Parathyroid adenoma (tissue), 2 donors: ENCODE measurements around the gene LRRC10.
"Not testable (repeated sequence)": the region's sequence is repeated elsewhere in the genome, so short reads cannot be mapped to it uniquely, and the experiment has no call there.

Source experiments
- H2AFZ ChIP-seq: fragments of 300-600 bp; sonication (generic); one replicate; pipeline ENCODE4 v1.7.0; 2017; ENCODE audit warnings: antibody characterized with exemption, mild to moderate bottlenecking
- H3K27ac ChIP-seq: fragments of 300-600 bp; sonication (generic); one replicate; pipeline ENCODE4 v1.7.0; 2017
- H3K27me3 ChIP-seq: fragments of 300-600 bp; sonication (generic); one replicate; pipeline ENCODE4 v1.7.0; 2017; ENCODE audit warnings: low read length; ENCODE audit not compliant: control insufficient read depth, insufficient read depth
- H3K36me3 ChIP-seq: fragments of 300-600 bp; sonication (generic); one replicate; pipeline ENCODE4 v1.7.0; 2017; ENCODE audit warnings: low read length; ENCODE audit not compliant: control insufficient read depth, insufficient read depth
- H3K4me1 ChIP-seq: fragments of 300-600 bp; sonication (generic); one replicate; pipeline ENCODE4 v1.7.0; 2017; ENCODE audit warnings: control low read depth
- H3K4me2 ChIP-seq: fragments of 300-600 bp; sonication (generic); one replicate; pipeline ENCODE4 v1.7.0; 2017; ENCODE audit warnings: low read length
- H3K4me3 ChIP-seq: fragments of 300-600 bp; sonication (generic); one replicate; pipeline ENCODE4 v1.7.0; 2017; ENCODE audit warnings: low read depth, low read length
- H3K79me2 ChIP-seq: fragments of 300-600 bp; sonication (generic); one replicate; pipeline ENCODE4 v1.7.0; 2017; ENCODE audit warnings: control low read depth
- H3K9ac ChIP-seq: fragments of 300-600 bp; sonication (generic); one replicate; pipeline ENCODE4 v1.7.0; 2017; ENCODE audit warnings: mild to moderate bottlenecking
- H3K9me3 ChIP-seq: fragments of 300-600 bp; sonication (generic); one replicate; pipeline ENCODE4 v1.7.0; 2017; ENCODE audit warnings: low read length; ENCODE audit not compliant: control insufficient read depth
- CTCF ChIP-seq: fragments of 300-600 bp; sonication (generic); IDR thresholded peaks from one replicate; pipeline ENCODE4 v1.7.0; 2017; ENCODE audit warnings: antibody characterized with exemption, mild to moderate bottlenecking
- donor health status: primary hyperparathyroidism.

LRRC10 gene

GRCh38 chr12:69613351-69613750, 2.6 kb upstream of the LRRC10 start:
- Histone ChIP-seq H3K4me2 (no peak overlapping the region), H3K79me2 (no peaks in the 10 kb centered on the region), H3K27ac (no peak overlapping the region), H3K9me3 (no peaks in the 10 kb centered on the region), H3K9ac (no peak overlapping the region), H3K27me3 (no peaks in the 10 kb centered on the region), H3K4me3 (no peak overlapping the region), H3K36me3 (no peaks in the 10 kb centered on the region), H3K4me1 (no peaks in the 10 kb centered on the region), H2AFZ (no peak overlapping the region)
- no peak for TF ChIP-seq CTCF

GRCh38 chr12:69610126-69610525, 581 bp downstream of the LRRC10 start:
- Histone ChIP-seq H3K27me3 (no peaks in the 10 kb centered on the region), H3K9ac (no peak overlapping the region), H3K79me2 (no peaks in the 10 kb centered on the region), H3K9me3 (no peaks in the 10 kb centered on the region), H3K4me3 (no peak overlapping the region), H3K4me1 (no peaks in the 10 kb centered on the region), H2AFZ (no peak overlapping the region), H3K27ac (no peak overlapping the region), H3K36me3 (no peaks in the 10 kb centered on the region), H3K4me2 (no peak overlapping the region)
- TF ChIP-seq CTCF = no peak

GRCh38 chr12:69608114-69608513, 2.6 kb downstream of the LRRC10 start:
- no peak overlapping the region for H2AFZ ChIP-seq
- no peaks in the 10 kb centered on the region for H3K36me3 ChIP-seq
- no peaks in the 10 kb centered on the region for H3K27me3 ChIP-seq
- H3K9ac ChIP-seq = no peak overlapping the region
- H3K4me2 ChIP-seq = no peak overlapping the region
- no peaks in the 10 kb centered on the region for H3K79me2 ChIP-seq
- H3K4me1 ChIP-seq = no peaks in the 10 kb centered on the region
- H3K4me3 ChIP-seq = no peak overlapping the region
- no peaks in the 10 kb centered on the region for H3K9me3 ChIP-seq
- H3K27ac ChIP-seq = no peak overlapping the region
- no peak for TF ChIP-seq CTCF

GRCh38 chr12:69604275-69604674, 6.4 kb downstream of the LRRC10 start:
- H3K36me3 ChIP-seq, H3K9me3 ChIP-seq, H3K4me3 ChIP-seq, H3K9ac ChIP-seq, H3K27me3 ChIP-seq, H3K27ac ChIP-seq, H2AFZ ChIP-seq, H3K79me2 ChIP-seq, H3K4me1 ChIP-seq, H3K4me2 ChIP-seq: not testable (repeated sequence)

- not testable (repeated sequence) for H3K4me3 ChIP-seq, H3K4me2 ChIP-seq, H3K9ac ChIP-seq, H3K27ac ChIP-seq, H3K79me2 ChIP-seq, H3K27me3 ChIP-seq, H2AFZ ChIP-seq, H3K9me3 ChIP-seq, H3K36me3 ChIP-seq, H3K4me1 ChIP-seq
These were observed 7.2 kb downstream of the LRRC10 start for GRCh38 chr12:69603556-69603955.

- Histone ChIP-seq H3K4me2 (no peak overlapping the region), H3K36me3 (no peaks in the 10 kb centered on the region)
- TF ChIP-seq CTCF = no peak
These were observed 7.8 kb downstream of the LRRC10 start for GRCh38 chr12:69602954-69603353.

More at GRCh38 chr12:69602954-69603353, 7.8 kb downstream of the LRRC10 start:
- no peak overlapping the region for H3K9ac ChIP-seq
- no peak overlapping the region for H3K27ac ChIP-seq
- no peaks in the 10 kb centered on the region for H3K4me1 ChIP-seq
- no peaks in the 10 kb centered on the region for H3K9me3 ChIP-seq
- H2AFZ ChIP-seq = no peak overlapping the region
- H3K27me3 ChIP-seq = no peaks in the 10 kb centered on the region
- H3K4me3 ChIP-seq = no peak overlapping the region
- H3K79me2 ChIP-seq = no peaks in the 10 kb centered on the region
